ENCODE data around the gene HK1. TPM values are rescaled to one million over a fixed set of nuclear protein-coding genes. Genes with fewer than 3 reads are reported as not detected.

HK1 gene
- total RNA-seq, 2 donors from 2014 or later: 38.0 to 78.8 TPM

DNA sequence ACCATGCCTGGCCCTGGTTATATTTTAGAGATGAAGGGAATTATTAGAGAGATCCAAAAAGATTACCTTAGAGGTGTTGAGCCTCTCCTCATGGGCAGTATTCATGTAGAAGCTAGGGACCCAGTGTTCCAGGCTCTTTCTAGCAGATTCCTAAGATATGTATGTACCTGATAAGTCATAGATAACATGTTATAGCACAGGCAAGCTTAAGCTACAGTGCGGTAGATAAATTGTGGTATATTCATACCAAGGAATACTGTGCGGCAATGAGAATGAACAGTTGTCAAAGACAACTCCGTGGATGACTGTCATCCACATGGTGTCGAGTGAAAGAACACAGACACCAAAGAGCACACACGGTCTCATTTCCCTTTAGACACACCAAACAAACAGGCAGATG lies 85.4 kb downstream of the HK1 start:
- no peaks in the 10 kb centered on the region for H3K4me1 ChIP-seq (ENCODE audit: control insufficient read depth, insufficient read depth, low read length)
- no peaks in the 10 kb centered on the region for H3K9me3 Mint-ChIP-seq
- H3K27me3 ChIP-seq (ENCODE audit: control insufficient read depth, insufficient read depth, low read length, poor library complexity, severe bottlenecking): no peaks in the 10 kb centered on the region
- H3K9ac ChIP-seq (ENCODE audit: extremely low read depth, low read length, poor library complexity, severe bottlenecking): no peak overlapping the region
- 96 to 100% methylated on average over 5 of the region's 5 CpGs for WGBS, 2 experiments (ENCODE audit: insufficient coverage in 1 of 2, insufficient read length in 1 of 2)
- peak overlapping the region; percentile 35 for H3K27ac Mint-ChIP-seq
- H3K36me3 ChIP-seq (ENCODE audit: control insufficient read depth, insufficient read depth, low read length): peaks cover 6% of the 10 kb centered on the region
- no peak overlapping the region for H3K4me3 Mint-ChIP-seq
- no peak overlapping the region for H3K4me3 ChIP-seq (ENCODE audit: low read length)
- no peak overlapping the region for H3K27ac ChIP-seq (ENCODE audit: low read depth, low read length)
- no peak for DNase-seq
- H3K36me3 Mint-ChIP-seq (ENCODE audit: low read depth): peaks cover 18% of the 10 kb centered on the region
- no peaks in the 10 kb centered on the region for H3K27me3 Mint-ChIP-seq (ENCODE audit: insufficient read depth)
- TF ChIP-seq, protein P1, sequence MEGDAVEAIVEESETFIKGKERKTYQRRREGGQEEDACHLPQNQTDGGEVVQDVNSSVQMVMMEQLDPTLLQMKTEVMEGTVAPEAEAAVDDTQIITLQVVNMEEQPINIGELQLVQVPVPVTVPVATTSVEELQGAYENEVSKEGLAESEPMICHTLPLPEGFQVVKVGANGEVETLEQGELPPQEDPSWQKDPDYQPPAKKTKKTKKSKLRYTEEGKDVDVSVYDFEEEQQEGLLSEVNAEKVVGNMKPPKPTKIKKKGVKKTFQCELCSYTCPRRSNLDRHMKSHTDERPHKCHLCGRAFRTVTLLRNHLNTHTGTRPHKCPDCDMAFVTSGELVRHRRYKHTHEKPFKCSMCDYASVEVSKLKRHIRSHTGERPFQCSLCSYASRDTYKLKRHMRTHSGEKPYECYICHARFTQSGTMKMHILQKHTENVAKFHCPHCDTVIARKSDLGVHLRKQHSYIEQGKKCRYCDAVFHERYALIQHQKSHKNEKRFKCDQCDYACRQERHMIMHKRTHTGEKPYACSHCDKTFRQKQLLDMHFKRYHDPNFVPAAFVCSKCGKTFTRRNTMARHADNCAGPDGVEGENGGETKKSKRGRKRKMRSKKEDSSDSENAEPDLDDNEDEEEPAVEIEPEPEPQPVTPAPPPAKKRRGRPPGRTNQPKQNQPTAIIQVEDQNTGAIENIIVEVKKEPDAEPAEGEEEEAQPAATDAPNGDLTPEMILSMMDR (conservative IDR thresholded peaks at IDR 0.05): no peak
- H3K4me1 Mint-ChIP-seq: peaks cover 13% of the 10 kb centered on the region
- no peaks in the 10 kb centered on the region for H3K9me3 ChIP-seq (ENCODE audit: control insufficient read depth, low read length)

DNA sequence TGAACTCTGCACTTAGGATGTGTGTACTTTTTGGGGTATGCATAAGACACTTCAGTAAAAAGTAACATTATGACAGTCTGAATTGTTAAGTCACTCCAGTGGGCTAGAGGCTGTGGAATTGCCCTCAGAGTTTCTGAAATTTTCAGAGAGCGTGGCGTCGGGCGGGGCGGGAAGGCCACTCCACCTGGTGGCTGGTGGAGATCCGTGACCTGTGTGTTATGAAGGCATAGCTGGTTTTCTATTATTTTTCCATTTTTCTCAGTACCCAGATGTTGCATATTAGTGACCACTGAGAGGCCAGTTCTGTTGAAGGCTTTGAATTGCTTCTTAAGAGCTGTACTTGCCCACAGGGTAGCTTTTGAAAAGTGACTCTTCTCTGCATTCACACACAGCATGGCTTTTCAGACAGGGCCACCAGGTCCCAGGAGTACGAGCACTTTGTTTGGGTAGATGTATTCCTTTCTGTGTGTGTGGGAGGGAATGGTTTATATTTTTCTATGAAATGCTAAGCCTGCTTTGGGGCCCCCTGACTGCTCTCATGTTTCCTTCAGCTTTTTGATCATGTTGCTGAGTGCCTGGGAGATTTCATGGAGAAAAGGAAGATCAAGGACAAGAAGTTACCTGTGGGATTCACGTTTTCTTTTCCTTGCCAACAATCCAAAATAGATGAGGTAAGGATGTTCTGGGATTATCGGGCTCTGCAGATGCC lies 86.1 kb downstream of the HK1 start:
- peaks cover 10% of the 10 kb centered on the region for H3K4me1 Mint-ChIP-seq
- no peak for DNase-seq

DNA sequence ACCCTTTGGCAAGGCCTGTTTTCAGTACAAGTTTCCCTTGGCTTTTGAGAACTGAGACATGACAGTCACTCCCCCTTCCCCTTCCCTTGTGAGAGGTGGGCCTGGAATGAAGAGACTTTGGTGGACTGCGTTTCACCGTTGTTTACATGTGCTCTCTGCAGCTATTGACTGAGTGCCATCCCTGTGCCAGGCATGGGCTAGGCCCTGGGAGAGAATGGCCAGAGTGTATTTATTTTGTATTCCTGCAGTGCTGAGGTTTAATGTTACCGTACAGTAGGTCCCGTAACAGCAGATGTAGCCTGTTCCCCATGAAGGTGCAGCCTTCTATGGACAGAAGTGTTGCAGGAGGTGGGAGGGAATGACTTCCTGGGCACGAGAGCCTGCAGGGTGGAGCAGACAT lies 88.4 kb downstream of the HK1 start:
- Mint-ChIP-seq H3K27ac (peak overlapping the region; percentile 41), H3K4me3 (no peak overlapping the region), H3K9me3 (no peaks in the 10 kb centered on the region), H3K4me1 (peaks cover 4% of the 10 kb centered on the region), H3K27me3 (ENCODE audit: insufficient read depth) (no peaks in the 10 kb centered on the region), H3K36me3 (ENCODE audit: low read depth) (peaks cover 39% of the 10 kb centered on the region)
- H3K36me3 ChIP-seq (ENCODE audit: control insufficient read depth, insufficient read depth, low read length): peaks cover 25% of the 10 kb centered on the region
- no peak overlapping the region for H3K9ac ChIP-seq (ENCODE audit: extremely low read depth, low read length, poor library complexity, severe bottlenecking)
- no peaks in the 10 kb centered on the region for H3K4me1 ChIP-seq (ENCODE audit: control insufficient read depth, insufficient read depth, low read length)
- no peaks in the 10 kb centered on the region for H3K27me3 ChIP-seq (ENCODE audit: control insufficient read depth, insufficient read depth, low read length, poor library complexity, severe bottlenecking)
- TF ChIP-seq, protein P1 (conservative IDR thresholded peaks at IDR 0.05): no peak
- no peak overlapping the region for H3K27ac ChIP-seq (ENCODE audit: low read depth, low read length)
- no peak for DNase-seq
- 95% methylated on average over 5 of the region's 5 CpGs for WGBS, 2 experiments (ENCODE audit: insufficient coverage in 1 of 2, insufficient read length in 1 of 2)
- H3K9me3 ChIP-seq (ENCODE audit: control insufficient read depth, low read length): no peaks in the 10 kb centered on the region
- no peak overlapping the region for H3K4me3 ChIP-seq (ENCODE audit: low read length)

More for the DNA sequence above, 86.1 kb downstream of the HK1 start:
- H3K36me3 ChIP-seq (ENCODE audit: control insufficient read depth, insufficient read depth, low read length): peaks cover 10% of the 10 kb centered on the region
- Mint-ChIP-seq H3K27ac (peak overlapping the region; percentile 9), H3K27me3 (ENCODE audit: insufficient read depth) (no peaks in the 10 kb centered on the region), H3K36me3 (ENCODE audit: low read depth) (peaks cover 23% of the 10 kb centered on the region), H3K9me3 (no peaks in the 10 kb centered on the region), H3K4me3 (no peak overlapping the region)
- TF ChIP-seq, protein P1 (conservative IDR thresholded peaks at IDR 0.05): peak; percentile 50
- WGBS, 2 experiments (ENCODE audit: insufficient coverage in 1 of 2, insufficient read length in 1 of 2): 92 to 95% methylated on average over 8 to 9 of the region's 9 CpGs
- no peaks in the 10 kb centered on the region for H3K27me3 ChIP-seq (ENCODE audit: control insufficient read depth, insufficient read depth, low read length, poor library complexity, severe bottlenecking)
- no peaks in the 10 kb centered on the region for H3K9me3 ChIP-seq (ENCODE audit: control insufficient read depth, low read length)
- no peak overlapping the region for H3K4me3 ChIP-seq (ENCODE audit: low read length)
- no peak overlapping the region for H3K9ac ChIP-seq (ENCODE audit: extremely low read depth, low read length, poor library complexity, severe bottlenecking)
- no peaks in the 10 kb centered on the region for H3K4me1 ChIP-seq (ENCODE audit: control insufficient read depth, insufficient read depth, low read length)
- no peak overlapping the region for H3K27ac ChIP-seq (ENCODE audit: low read depth, low read length)
